H1 (cell line): ENCODE results near the gene BASP1.

ENCODE experiments used
- CTCF ChIP-seq, 3 experiments: IDR thresholded peaks; 1 replicate in 2 of 3; 2 replicates in 1 of 3; pipeline versions ENCODE4 v1.5.1 to v1.6.1; 2011; ENCODE audit warnings: low read length in 3 of 3, mild to moderate bottlenecking in 3 of 3, inconsistent platforms in 2 of 3, low read depth in 1 of 3, moderate library complexity in 1 of 3; ENCODE audit not compliant: insufficient read depth in 1 of 3; ENCODE audit errors: control extremely low read depth in 1 of 3
- EZH2 ChIP-seq: fragments of 200-600 bp; sonication (generic); IDR thresholded peaks from 2 replicates; pipeline ENCODE4 v1.7.1; 2012; ENCODE audit warnings: low read depth, mild to moderate bottlenecking, moderate library complexity, low read length, inconsistent platforms; ENCODE audit not compliant: severe bottlenecking
- RXRA ChIP-seq: IDR thresholded peaks from 2 replicates; pipeline ENCODE4 v1.6.1; 2011; ENCODE audit warnings: low read depth, mild to moderate bottlenecking, low read length, moderate library complexity; ENCODE audit not compliant: insufficient read depth

GRCh38 chr5:17190799-17191391 lies 26.5 kb upstream of the BASP1 start:
- TF ChIP-seq EZH2 (no peak), RXRA (no peak), CTCF (IDR thresholded peaks at IDR 0.05; ENCODE audit: control extremely low read depth in 1 of 3, insufficient read depth in 1 of 3, low read depth in 1 of 3, low read length in 3 of 3) (no peak)
